Measurements from ENCODE around the gene MTMR11.
"Not testable (repeated sequence)": the region's sequence is repeated elsewhere in the genome, so short reads cannot be mapped to it uniquely, and the experiment has no call there.

The MTMR11 gene

DNA sequence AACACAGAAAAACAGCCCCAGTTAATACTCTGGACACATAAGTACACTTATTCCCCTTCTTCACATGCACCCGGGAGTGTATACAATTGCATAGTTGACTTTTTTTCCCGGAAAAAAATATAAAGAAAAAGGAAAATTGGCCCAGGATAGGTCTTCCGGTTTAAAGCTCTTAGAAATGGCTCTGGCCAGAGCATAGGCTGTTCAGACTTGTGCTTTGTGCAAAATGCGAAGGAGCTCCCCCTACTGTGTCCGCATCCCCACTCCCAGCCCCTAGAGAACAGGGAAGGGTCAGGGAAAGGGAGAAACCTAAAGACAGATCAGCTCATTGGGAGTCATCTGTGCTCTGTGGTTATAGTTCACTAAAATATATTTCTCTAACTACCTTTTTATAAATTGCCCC, 5.5 kb upstream of the MTMR11 start:
- H3K4me1 ChIP-seq (ENCODE audit: control insufficient read depth in 1 of 2, insufficient read depth in 1 of 2, low read depth in 1 of 2, low read length in 1 of 2): no peaks in the 10 kb centered on the region
- TF ChIP-seq, protein P1, sequence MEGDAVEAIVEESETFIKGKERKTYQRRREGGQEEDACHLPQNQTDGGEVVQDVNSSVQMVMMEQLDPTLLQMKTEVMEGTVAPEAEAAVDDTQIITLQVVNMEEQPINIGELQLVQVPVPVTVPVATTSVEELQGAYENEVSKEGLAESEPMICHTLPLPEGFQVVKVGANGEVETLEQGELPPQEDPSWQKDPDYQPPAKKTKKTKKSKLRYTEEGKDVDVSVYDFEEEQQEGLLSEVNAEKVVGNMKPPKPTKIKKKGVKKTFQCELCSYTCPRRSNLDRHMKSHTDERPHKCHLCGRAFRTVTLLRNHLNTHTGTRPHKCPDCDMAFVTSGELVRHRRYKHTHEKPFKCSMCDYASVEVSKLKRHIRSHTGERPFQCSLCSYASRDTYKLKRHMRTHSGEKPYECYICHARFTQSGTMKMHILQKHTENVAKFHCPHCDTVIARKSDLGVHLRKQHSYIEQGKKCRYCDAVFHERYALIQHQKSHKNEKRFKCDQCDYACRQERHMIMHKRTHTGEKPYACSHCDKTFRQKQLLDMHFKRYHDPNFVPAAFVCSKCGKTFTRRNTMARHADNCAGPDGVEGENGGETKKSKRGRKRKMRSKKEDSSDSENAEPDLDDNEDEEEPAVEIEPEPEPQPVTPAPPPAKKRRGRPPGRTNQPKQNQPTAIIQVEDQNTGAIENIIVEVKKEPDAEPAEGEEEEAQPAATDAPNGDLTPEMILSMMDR (IDR thresholded peaks at IDR 0.05): no peak

GRCh38 chr1:149940427-149940826, 3.7 kb upstream of the MTMR11 start:
- Histone ChIP-seq H3K9me3 (no peaks in the 10 kb centered on the region), H3K27me3 (peaks cover 35% of the 10 kb centered on the region), H3K4me1 (ENCODE audit: control insufficient read depth in 1 of 2, insufficient read depth in 1 of 2, low read depth in 1 of 2, low read length in 1 of 2) (no peaks in the 10 kb centered on the region), H3K36me3 (no peaks in the 10 kb centered on the region), H3K4me3 (ENCODE audit: low read depth in 1 of 2, low read length in 1 of 2) (no peak overlapping the region), H3K27ac (no peak overlapping the region)
- TF ChIP-seq, protein P1 (IDR thresholded peaks at IDR 0.05): no peak

More for the DNA sequence above, 5.5 kb upstream of the MTMR11 start:
- Histone ChIP-seq H3K9me3 (no peaks in the 10 kb centered on the region), H3K4me3 (ENCODE audit: low read depth in 1 of 2, low read length in 1 of 2) (no peak overlapping the region), H3K27me3 (peaks cover 36% of the 10 kb centered on the region), H3K36me3 (no peaks in the 10 kb centered on the region), H3K27ac (no peak overlapping the region)

GRCh38 chr1:149938668-149939003, 2.0 kb upstream of the MTMR11 start:
- not testable (repeated sequence) for H3K9me3 ChIP-seq

DNA sequence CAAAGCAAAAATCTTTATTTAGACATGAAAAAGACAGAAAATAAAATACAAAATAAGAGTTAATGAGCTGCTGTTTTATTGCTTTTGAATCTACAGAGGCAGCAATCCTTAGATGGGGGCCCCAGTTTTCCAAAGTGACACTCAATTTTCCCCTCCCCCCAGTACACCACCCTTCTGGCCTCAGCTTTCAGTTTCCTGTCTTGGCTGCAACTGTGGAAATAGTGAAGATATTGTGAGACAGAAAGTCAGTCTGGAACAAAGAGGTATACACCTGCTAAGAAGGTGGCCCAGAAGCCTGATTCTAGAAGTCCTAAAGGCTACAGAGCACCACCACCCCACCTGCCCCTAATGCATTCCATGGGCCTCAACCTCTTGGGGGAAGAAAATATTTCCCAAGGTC, 1.1 kb upstream of the MTMR11 start:
- Histone ChIP-seq H3K27me3 (peaks cover 16% of the 10 kb centered on the region), H3K4me3 (ENCODE audit: low read depth in 1 of 2, low read length in 1 of 2) (no peak overlapping the region), H3K4me1 (ENCODE audit: control insufficient read depth in 1 of 2, insufficient read depth in 1 of 2, low read depth in 1 of 2, low read length in 1 of 2) (no peaks in the 10 kb centered on the region), H3K27ac (no peak overlapping the region), H3K36me3 (no peaks in the 10 kb centered on the region), H3K9me3 (no peaks in the 10 kb centered on the region)
- TF ChIP-seq, protein P1 (IDR thresholded peaks at IDR 0.05): no peak

More at GRCh38 chr1:149938668-149939003, 2.0 kb upstream of the MTMR11 start:
- not testable (repeated sequence) for H3K36me3 ChIP-seq; H3K4me1 ChIP-seq (ENCODE audit: control insufficient read depth in 1 of 2, insufficient read depth in 1 of 2, low read depth in 1 of 2, low read length in 1 of 2); H3K27ac ChIP-seq; H3K4me3 ChIP-seq (ENCODE audit: low read depth in 1 of 2, low read length in 1 of 2)
- H3K27me3 ChIP-seq: peaks cover 25% of the 10 kb centered on the region

- H3K9me3 ChIP-seq: no peaks in the 10 kb centered on the region
- H3K27ac ChIP-seq: no peak overlapping the region
- peaks cover 10% of the 10 kb centered on the region for H3K27me3 ChIP-seq
- TF ChIP-seq, protein P1 (IDR thresholded peaks at IDR 0.05): no peak
- no peaks in the 10 kb centered on the region for H3K36me3 ChIP-seq
- H3K4me3 ChIP-seq (ENCODE audit: low read depth in 1 of 2, low read length in 1 of 2): no peak overlapping the region
- no peaks in the 10 kb centered on the region for H3K4me1 ChIP-seq (ENCODE audit: control insufficient read depth in 1 of 2, insufficient read depth in 1 of 2, low read depth in 1 of 2, low read length in 1 of 2)
Measured at GRCh38 chr1:149936992-149937705, 470 bp upstream of the MTMR11 start.

GRCh38 chr1:149934356-149934755, 2.3 kb downstream of the MTMR11 start:
- no peak overlapping the region for H3K4me3 ChIP-seq (ENCODE audit: low read depth in 1 of 2, low read length in 1 of 2)
- peaks cover 4% of the 10 kb centered on the region for H3K27me3 ChIP-seq
- H3K27ac ChIP-seq: no peak overlapping the region
- H3K9me3 ChIP-seq: no peaks in the 10 kb centered on the region
- H3K36me3 ChIP-seq: no peaks in the 10 kb centered on the region
- TF ChIP-seq, protein P1 (IDR thresholded peaks at IDR 0.05): no peak
- H3K4me1 ChIP-seq (ENCODE audit: control insufficient read depth in 1 of 2, insufficient read depth in 1 of 2, low read depth in 1 of 2, low read length in 1 of 2): no peaks in the 10 kb centered on the region

Data from neutrophil (primary cell).